Ammon's horn (tissue), 1 donor: ENCODE data around the gene KRT15.

Experiments used
- DNase-seq: peaks from one replicate; pipeline ENCODE4 v3.0.0-alpha.2; 2016; ENCODE audit warnings: low spot score

KRT15 gene

GRCh38 chr17:41518789-41519449 lies at the start of gene KRT15:
TSS of gene KRT15 (minus strand) at chr17:41518890. CDS start at chr17:41518827, 63 bp downstream.
- no peak for DNase-seq

GRCh38 chr17:41567317-41567716 lies 48.6 kb upstream of the KRT15 start:
- DNase-seq = no peak

GRCh38 chr17:41565338-41565737 lies 46.6 kb upstream of the KRT15 start:
- DNase-seq = no peak

DNA sequence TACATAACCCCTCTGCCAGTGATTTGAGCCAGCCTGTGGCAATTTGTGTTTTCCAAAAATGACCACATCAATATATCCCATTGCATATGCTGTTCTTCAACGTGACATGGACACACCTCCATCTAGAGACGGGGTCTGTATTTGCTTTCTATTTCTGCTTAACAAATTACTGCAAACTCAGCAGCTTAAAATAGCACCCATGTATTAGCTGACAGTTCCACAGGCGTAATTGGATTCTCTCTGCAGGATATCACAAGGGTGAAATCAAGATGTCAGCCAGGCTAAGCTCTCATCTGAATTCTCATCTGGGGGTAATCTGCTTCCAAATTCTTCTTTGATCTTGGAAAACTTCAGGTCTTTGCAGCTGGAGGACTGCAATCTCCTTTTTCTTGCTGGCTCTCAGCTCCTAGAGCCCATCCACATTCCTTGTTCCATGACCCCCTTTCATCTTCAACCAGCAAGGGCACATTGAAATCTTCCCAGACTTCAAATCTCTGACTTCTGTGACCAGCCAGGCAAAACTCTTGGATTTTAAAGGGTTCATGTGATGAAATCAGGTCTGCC lies 45.0 kb upstream of the KRT15 start:
- no peak for DNase-seq

GRCh38 chr17:41561554-41561953 lies 42.9 kb upstream of the KRT15 start:
- DNase-seq = no peak

- no peak for DNase-seq
Observed at GRCh38 chr17:41559548-41559947, 40.9 kb upstream of the KRT15 start.

GRCh38 chr17:41556931-41557330 lies 38.2 kb upstream of the KRT15 start:
- no peak for DNase-seq

DNA sequence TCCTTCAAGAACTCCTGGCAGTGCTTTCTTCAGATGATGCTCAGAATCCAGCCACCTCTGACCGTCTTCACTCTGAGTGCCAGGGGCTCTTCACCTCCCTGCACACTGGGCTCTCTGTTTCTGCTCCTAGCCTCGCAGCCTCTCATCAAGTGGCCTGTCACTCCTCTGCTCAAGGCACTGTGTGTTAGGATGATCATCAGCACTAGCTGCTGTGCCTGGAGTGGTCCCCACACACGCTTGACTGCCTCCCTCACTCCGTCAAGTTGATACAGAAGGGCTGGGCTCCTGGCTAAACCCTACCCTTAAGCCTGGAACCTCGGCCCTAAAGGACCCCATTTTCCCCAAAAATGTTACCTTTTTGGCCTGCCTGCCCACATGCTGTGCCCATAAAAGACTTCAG lies 37.6 kb upstream of the KRT15 start:
- no peak for DNase-seq

- DNase-seq = no peak
Observed at GRCh38 chr17:41555105-41555887, 36.6 kb upstream of the KRT15 start.

- no peak for DNase-seq
Observed at GRCh38 chr17:41553987-41554680, 35.4 kb upstream of the KRT15 start.

DNA sequence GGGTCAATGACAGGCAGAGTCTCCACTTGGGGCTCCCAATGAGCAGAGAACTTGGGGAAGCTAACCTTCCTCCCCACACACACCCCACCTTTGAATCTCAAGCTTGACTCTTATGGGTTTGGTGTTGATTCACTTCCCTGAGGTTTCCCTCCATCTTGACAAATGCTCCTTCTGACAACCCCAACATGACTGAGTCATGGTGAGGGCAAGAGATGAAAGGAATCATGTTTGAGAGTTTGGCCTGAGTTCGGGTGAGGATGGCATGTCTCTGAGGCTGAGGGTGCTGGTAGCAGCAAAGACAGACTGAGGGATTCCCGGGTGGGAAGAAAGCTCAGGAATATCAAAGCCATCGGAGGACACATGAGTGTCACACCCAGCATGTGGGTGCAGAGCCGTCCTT lies 34.5 kb upstream of the KRT15 start:
- DNase-seq = no peak

GRCh38 chr17:41552455-41552854 lies 33.8 kb upstream of the KRT15 start:
- DNase-seq = no peak

- DNase-seq = no peak
Observed at GRCh38 chr17:41551365-41551764, 32.7 kb upstream of the KRT15 start.

- no peak for DNase-seq
Observed at GRCh38 chr17:41549596-41550039, 30.9 kb upstream of the KRT15 start.

DNA sequence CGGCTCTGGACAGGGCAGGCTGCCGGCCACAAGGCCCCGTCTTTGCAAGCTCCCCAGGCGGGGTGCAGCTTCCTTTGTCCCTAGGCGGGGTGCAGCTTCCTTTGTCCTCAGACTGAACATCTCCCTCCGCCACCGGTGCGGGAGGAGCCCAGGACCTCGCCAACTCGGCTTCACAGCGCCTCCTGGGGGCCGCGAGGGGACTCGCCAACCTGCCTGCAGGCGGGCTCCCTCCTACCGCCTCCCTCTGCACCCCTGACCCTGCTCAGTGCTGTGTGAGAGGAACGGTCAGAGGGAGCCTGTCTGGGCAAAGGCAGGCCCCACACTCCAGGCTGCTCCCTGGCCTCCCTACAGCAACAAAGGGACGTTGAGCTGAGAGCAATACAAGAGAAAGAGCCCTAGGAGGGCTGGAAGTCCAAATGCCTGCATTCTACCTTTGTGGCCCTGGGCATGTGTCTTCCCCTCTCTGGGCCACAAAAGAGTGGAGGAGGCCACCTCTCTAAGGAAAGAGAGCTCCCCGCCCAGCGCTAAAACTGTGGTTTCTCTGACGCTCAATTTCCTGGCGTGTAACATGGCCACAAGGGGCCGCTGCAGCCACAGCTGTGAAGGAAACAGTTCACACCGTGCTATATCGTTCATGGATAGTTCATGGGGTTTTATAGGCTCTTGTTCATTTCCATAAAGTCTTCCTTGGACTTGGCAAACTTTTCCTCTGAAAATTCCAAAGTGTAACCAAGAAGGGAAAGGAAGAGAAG lies 30.3 kb upstream of the KRT15 start:
- peak; percentile 81 for DNase-seq

DNA sequence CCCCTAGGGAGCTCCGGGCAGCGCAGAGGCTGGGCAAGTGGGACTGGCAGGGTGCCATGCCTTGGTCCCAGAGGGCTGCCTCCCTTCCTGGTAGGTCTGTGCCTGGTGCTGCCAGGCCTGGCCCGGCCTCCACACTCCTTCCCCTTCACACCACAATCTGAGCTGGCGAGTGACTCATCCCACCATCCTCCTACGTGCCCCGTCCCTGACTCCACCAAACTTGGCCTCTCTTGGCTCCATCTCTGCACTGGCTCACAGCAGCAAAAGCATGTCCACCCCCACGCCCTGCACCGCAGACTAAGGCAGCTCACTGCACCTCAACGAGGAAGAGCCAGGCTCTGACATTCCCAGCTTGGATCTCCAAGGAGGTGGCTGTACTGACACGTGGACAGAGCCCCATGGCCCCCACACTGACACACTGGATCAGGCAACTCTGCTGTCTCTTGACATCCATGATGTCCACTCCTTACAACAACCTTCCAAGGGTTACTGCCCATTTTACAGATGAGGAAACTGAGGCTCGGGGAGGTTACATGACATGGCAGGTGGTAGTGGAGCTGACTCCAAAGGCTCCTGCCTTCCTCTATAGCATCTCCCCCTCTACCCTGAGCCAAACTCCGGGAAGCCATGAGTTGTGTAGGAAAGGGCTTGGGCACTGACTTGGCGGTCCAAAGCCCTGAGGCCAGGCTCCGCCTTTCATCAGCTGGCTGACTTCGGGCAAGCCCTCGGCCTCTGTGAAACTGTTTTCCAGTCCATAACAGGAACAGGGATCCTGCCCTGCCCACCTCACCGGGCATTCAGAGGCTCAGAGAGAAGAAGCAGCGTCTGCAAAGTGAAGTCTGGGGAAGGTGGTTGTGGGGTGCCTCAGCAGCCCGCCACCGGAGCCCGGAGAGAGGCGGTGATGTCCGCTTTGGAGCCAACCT lies 29.5 kb upstream of the KRT15 start:
- peak; percentile 17 for DNase-seq

GRCh38 chr17:41547378-41547841 lies 28.7 kb upstream of the KRT15 start:
- DNase-seq = no peak

DNA sequence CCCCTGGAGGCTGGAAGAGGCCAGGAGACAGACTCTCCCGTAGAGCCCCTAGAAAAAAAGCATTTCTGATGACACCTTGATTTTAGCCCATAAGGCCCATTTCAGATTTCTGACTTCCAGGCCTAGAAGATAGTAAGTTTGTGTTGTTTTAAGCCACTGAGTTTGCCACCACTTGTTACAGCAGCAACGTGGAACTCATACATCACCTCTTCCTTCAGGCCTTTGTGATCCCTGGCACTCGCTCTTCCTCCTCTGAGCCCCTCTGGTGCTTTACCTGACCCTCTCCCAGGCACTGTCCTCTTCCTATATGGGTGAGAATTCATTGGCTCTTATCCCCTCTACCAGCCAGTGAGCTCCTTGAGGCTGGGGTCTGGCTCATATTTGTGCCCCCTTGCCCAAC lies 28.1 kb upstream of the KRT15 start:
- no peak for DNase-seq

DNA sequence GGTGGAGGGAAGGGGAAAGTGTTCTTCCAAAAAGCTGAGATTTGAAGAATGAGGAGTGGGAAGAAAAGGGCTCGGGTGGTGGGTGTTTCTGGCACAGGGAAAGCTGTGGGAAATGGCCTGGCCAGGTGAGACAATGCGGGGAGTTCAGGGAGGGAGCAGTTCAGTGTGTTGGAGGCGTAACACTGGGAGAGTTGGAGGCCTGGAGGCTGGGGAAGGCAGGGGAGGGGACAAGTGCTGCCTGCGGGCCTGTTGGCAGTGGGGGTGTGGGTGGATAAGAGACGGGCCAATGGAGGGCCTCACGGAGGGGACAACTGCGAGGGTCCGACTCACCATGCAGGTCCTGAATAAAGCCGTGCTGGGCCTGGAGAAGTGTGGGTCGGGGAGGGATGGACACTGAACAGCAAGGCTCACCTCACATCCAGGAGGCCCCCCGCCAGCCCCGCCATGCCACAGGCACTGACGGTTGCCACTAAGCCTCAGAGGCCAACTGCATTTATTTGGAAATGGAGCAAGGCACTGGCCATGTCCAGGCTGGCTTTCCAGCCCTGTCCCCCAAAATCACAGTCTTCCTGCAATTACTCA lies 27.2 kb upstream of the KRT15 start:
- DNase-seq = no peak

DNA sequence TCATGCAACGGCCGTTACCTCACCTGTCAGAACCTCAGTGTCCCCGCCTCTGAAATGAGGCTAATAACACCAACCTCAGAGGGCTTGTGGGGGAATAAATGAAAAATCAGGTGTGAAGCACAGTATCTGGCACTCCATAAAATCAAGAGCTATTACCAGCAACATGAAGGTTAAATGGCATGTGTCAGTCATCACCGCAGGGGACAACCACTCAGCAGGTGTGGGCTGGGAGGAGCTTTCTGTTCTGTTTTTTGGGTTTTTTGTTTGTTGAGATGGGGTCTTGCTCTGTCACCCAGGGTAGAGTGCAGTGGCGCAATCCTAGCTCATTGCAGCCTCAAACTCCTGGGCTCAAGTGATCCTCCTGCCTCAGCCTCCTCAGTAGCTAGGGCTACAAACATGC lies 26.2 kb upstream of the KRT15 start:
- no peak for DNase-seq
